ENCODE data around the gene PAGE4. TPM values are rescaled to one million over a fixed set of nuclear protein-coding genes. Genes with fewer than 3 reads are reported as not detected.

Gene PAGE4, protein sequence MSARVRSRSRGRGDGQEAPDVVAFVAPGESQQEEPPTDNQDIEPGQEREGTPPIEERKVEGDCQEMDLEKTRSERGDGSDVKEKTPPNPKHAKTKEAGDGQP
- polyA plus RNA-seq (2013): 2.7 and 3.5 TPM in 2 replicates

DNA sequence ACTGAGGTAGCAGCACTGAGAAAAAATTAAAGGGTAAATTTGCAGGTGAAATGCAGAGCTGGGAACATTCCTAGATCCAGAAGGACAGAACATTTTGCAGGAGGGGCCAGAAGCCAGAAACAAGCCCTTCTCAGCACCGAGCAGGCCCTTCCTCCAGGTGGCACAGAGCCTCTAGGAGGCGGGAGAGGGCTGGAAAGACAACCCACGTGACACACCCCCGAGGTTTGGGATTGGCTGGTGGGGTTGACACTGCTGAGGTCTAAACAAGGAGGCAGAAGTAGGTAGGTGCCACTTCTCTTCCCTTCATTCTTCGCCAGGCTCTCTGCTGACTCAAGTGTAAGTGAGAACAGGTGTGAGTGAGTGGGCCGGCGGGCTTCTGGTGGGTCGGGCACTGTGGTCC is at the start of gene PAGE4:
TSS of gene PAGE4 (plus strand) at position 288 of the 400 bp plus-strand sequence. CDS start 1,126 bp downstream, outside the sequence.
- Histone ChIP-seq H2AK5ac (ENCODE audit: low read length) (no peak within 1 kb of the TSS), H3K23ac (ENCODE audit: low read length) (no peak within 1 kb of the TSS), H3K79me2 (ENCODE audit: control insufficient read depth, insufficient read depth, low read length, poor library complexity) (no peaks in the 10 kb centered on the region), H3K14ac (ENCODE audit: low read length) (no peak within 1 kb of the TSS), H3K4me3 (ENCODE audit: low read depth, low read length) (no peak within 1 kb of the TSS), H3K27ac (ENCODE audit: low read depth, low read length) (no peak within 1 kb of the TSS), H2BK12ac (ENCODE audit: low read length) (no peak within 1 kb of the TSS), H4K91ac (ENCODE audit: low read depth, low read length) (no peak within 1 kb of the TSS), H3K18ac (ENCODE audit: low read length) (no peak within 1 kb of the TSS), H2AFZ (ENCODE audit: insufficient read depth, low read length, poor library complexity) (no peak within 1 kb of the TSS), H2BK5ac (ENCODE audit: low read depth, low read length, poor library complexity) (no peak within 1 kb of the TSS), H3K4ac (ENCODE audit: low read depth, low read length) (no peak within 1 kb of the TSS), H4K8ac (ENCODE audit: low read depth, low read length) (no peak within 1 kb of the TSS), H3K79me1 (ENCODE audit: low read length) (no peaks in the 10 kb centered on the region), H2BK120ac (ENCODE audit: insufficient read depth, low read length, poor library complexity) (no peak within 1 kb of the TSS), H3K27me3 (ENCODE audit: insufficient read depth, low read length) (no peaks in the 10 kb centered on the region), H3K4me2 (ENCODE audit: low read length) (no peak within 1 kb of the TSS), H3K9me3 (ENCODE audit: insufficient read depth, low read depth, low read length) (no peaks in the 10 kb centered on the region), H3K9ac (ENCODE audit: low read length) (no peak within 1 kb of the TSS), H3K36me3 (ENCODE audit: control insufficient read depth in 1 of 2, insufficient read depth in 2 of 2, low read length in 2 of 2) (no peaks in the 10 kb centered on the region), H3K4me1 (ENCODE audit: control insufficient read depth in 1 of 2, insufficient read depth in 2 of 2, low read length in 2 of 2) (no peaks in the 10 kb centered on the region), H4K12ac (ENCODE audit: low read depth, low read length) (no peak within 1 kb of the TSS)
- DNase-seq: peak; percentile 49 to 59
- no CpG with 5 or more reads among the region's 8 CpGs for WGBS (ENCODE audit: extremely low coverage, insufficient coverage, insufficient read length)

DNA sequence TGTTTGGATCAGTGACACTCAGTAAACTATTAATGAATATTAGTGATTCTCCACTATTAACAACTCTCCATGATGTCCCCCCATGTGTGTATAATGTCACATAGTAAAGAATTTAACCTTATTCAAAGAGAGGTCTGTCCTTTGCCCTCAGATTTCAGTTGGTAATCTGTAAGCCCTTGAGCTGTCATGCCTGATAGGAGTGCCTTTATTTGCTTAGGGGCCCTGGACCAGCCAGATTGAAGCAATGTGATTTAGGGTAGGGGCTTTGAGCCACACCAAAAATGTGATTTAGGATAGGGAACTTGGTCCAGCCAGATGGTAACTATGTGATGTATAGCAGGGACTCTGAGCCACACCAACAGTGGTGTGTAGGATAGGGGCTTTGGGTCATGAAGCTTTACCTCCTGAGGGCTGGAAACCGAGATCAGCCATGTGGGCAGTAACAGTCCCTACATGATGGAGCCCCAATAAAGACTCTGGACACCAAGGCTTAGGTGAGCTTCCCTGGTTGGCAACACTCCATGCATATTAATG is 44.3 kb upstream of the PAGE4 start:
- no peaks in the 10 kb centered on the region for H3K79me1 ChIP-seq (ENCODE audit: low read length)
- no peak overlapping the region for H3K4me2 ChIP-seq (ENCODE audit: low read length)
- H3K23ac ChIP-seq (ENCODE audit: low read length): no peak overlapping the region
- no peak overlapping the region for H3K4ac ChIP-seq (ENCODE audit: low read depth, low read length)
- no peak overlapping the region for H2AFZ ChIP-seq (ENCODE audit: insufficient read depth, low read length, poor library complexity)
- no peak overlapping the region for H4K8ac ChIP-seq (ENCODE audit: low read depth, low read length)
- no peak for DNase-seq
- H3K36me3 ChIP-seq (ENCODE audit: control insufficient read depth in 1 of 2, insufficient read depth in 2 of 2, low read length in 2 of 2): no peaks in the 10 kb centered on the region
- no peak overlapping the region for H3K18ac ChIP-seq (ENCODE audit: low read length)
- no peak overlapping the region for H3K14ac ChIP-seq (ENCODE audit: low read length)
- no peaks in the 10 kb centered on the region for H3K79me2 ChIP-seq (ENCODE audit: control insufficient read depth, insufficient read depth, low read length, poor library complexity)
- no peak overlapping the region for H4K12ac ChIP-seq (ENCODE audit: low read depth, low read length)
- H2BK120ac ChIP-seq (ENCODE audit: insufficient read depth, low read length, poor library complexity): no peak overlapping the region
- H3K27ac ChIP-seq (ENCODE audit: low read depth, low read length): no peak overlapping the region
- no peak overlapping the region for H3K9ac ChIP-seq (ENCODE audit: low read length)
- no peaks in the 10 kb centered on the region for H3K9me3 ChIP-seq (ENCODE audit: insufficient read depth, low read depth, low read length)
- WGBS (ENCODE audit: extremely low coverage, insufficient coverage, insufficient read length): no CpG with 5 or more reads among the region's 1 CpG
- H3K4me3 ChIP-seq (ENCODE audit: low read depth, low read length): no peak overlapping the region
- no peak overlapping the region for H4K91ac ChIP-seq (ENCODE audit: low read depth, low read length)
- no peak overlapping the region for H2BK5ac ChIP-seq (ENCODE audit: low read depth, low read length, poor library complexity)
- no peaks in the 10 kb centered on the region for H3K4me1 ChIP-seq (ENCODE audit: control insufficient read depth in 1 of 2, insufficient read depth in 2 of 2, low read length in 2 of 2)
- H2BK12ac ChIP-seq (ENCODE audit: low read length): no peak overlapping the region
- H3K27me3 ChIP-seq (ENCODE audit: insufficient read depth, low read length): no peaks in the 10 kb centered on the region
- no peak overlapping the region for H2AK5ac ChIP-seq (ENCODE audit: low read length)

DNA sequence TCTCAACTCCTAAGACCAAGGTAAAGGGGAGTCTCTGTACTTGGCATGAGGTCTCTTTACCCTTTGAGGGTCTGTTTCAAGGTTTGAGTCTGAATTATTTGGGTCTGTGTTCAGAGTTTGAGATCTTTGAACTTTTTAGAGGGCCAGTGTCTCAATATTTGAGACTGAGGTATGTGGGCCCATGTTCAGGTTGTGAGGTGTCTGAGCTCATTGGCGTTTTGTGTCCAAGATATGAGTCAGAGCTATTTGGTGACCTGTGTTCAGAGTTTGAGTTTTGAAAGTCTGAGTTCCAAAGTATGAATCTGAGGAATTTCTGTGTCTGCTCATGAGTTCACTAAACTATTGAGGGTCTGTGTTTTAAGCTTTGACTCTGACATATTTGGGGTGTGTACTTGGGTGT is 36.7 kb upstream of the PAGE4 start:
- H3K23ac ChIP-seq (ENCODE audit: low read length): no peak overlapping the region
- H3K4ac ChIP-seq (ENCODE audit: low read depth, low read length): no peak overlapping the region
- H3K18ac ChIP-seq (ENCODE audit: low read length): no peak overlapping the region
- no peaks in the 10 kb centered on the region for H3K4me1 ChIP-seq (ENCODE audit: control insufficient read depth in 1 of 2, insufficient read depth in 2 of 2, low read length in 2 of 2)
- no peaks in the 10 kb centered on the region for H3K36me3 ChIP-seq (ENCODE audit: control insufficient read depth in 1 of 2, insufficient read depth in 2 of 2, low read length in 2 of 2)
- no peak overlapping the region for H3K4me3 ChIP-seq (ENCODE audit: low read depth, low read length)
- no peak overlapping the region for H2BK5ac ChIP-seq (ENCODE audit: low read depth, low read length, poor library complexity)
- H4K91ac ChIP-seq (ENCODE audit: low read depth, low read length): no peak overlapping the region
- H4K8ac ChIP-seq (ENCODE audit: low read depth, low read length): no peak overlapping the region
- no CpG with 5 or more reads among the region's 1 CpG for WGBS (ENCODE audit: extremely low coverage, insufficient coverage, insufficient read length)
- no peak overlapping the region for H2BK12ac ChIP-seq (ENCODE audit: low read length)
- no peak overlapping the region for H3K4me2 ChIP-seq (ENCODE audit: low read length)
- H2BK120ac ChIP-seq (ENCODE audit: insufficient read depth, low read length, poor library complexity): no peak overlapping the region
- no peaks in the 10 kb centered on the region for H3K9me3 ChIP-seq (ENCODE audit: insufficient read depth, low read depth, low read length)
- no peak overlapping the region for H3K27ac ChIP-seq (ENCODE audit: low read depth, low read length)
- no peaks in the 10 kb centered on the region for H3K79me2 ChIP-seq (ENCODE audit: control insufficient read depth, insufficient read depth, low read length, poor library complexity)
- no peak overlapping the region for H3K9ac ChIP-seq (ENCODE audit: low read length)
- no peak overlapping the region for H2AFZ ChIP-seq (ENCODE audit: insufficient read depth, low read length, poor library complexity)
- H3K27me3 ChIP-seq (ENCODE audit: insufficient read depth, low read length): no peaks in the 10 kb centered on the region
- H3K14ac ChIP-seq (ENCODE audit: low read length): no peak overlapping the region
- DNase-seq: peak in 1 of 2 donors; percentile 38
- H4K12ac ChIP-seq (ENCODE audit: low read depth, low read length): no peak overlapping the region
- no peaks in the 10 kb centered on the region for H3K79me1 ChIP-seq (ENCODE audit: low read length)
- H2AK5ac ChIP-seq (ENCODE audit: low read length): no peak overlapping the region

DNA sequence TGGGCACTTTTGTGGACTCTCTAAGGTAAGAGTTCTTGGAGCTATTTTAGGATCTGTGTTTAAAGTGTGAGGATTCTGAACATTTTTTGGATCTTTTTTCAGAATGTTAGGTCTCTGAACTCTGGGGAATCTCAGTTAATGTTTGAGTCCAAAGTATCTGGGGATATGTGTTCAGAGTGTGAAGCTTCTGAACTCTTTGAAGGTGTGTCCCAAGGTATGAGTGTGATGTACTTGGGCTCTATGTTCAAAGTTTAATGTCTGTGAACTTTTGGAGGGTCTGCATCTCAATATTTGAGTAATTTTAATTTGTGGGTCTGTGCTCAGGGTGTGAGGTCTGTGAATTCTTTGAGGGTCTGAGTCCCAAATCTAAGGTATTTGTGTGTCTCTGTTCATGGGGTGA is 35.4 kb upstream of the PAGE4 start:
- H3K27ac ChIP-seq (ENCODE audit: low read depth, low read length): no peak overlapping the region
- no peak overlapping the region for H3K4me2 ChIP-seq (ENCODE audit: low read length)
- no peaks in the 10 kb centered on the region for H3K27me3 ChIP-seq (ENCODE audit: insufficient read depth, low read length)
- no peak overlapping the region for H2AFZ ChIP-seq (ENCODE audit: insufficient read depth, low read length, poor library complexity)
- H4K8ac ChIP-seq (ENCODE audit: low read depth, low read length): no peak overlapping the region
- H3K18ac ChIP-seq (ENCODE audit: low read length): no peak overlapping the region
- peak in 1 of 2 donors; percentile 33 for DNase-seq
- no peak overlapping the region for H4K91ac ChIP-seq (ENCODE audit: low read depth, low read length)
- H2BK5ac ChIP-seq (ENCODE audit: low read depth, low read length, poor library complexity): no peak overlapping the region
- H3K9me3 ChIP-seq (ENCODE audit: insufficient read depth, low read depth, low read length): no peaks in the 10 kb centered on the region
- no peak overlapping the region for H2BK12ac ChIP-seq (ENCODE audit: low read length)
- H3K36me3 ChIP-seq (ENCODE audit: control insufficient read depth in 1 of 2, insufficient read depth in 2 of 2, low read length in 2 of 2): no peaks in the 10 kb centered on the region
- no peak overlapping the region for H2AK5ac ChIP-seq (ENCODE audit: low read length)
- no peak overlapping the region for H3K4ac ChIP-seq (ENCODE audit: low read depth, low read length)
- no peak overlapping the region for H2BK120ac ChIP-seq (ENCODE audit: insufficient read depth, low read length, poor library complexity)
- H4K12ac ChIP-seq (ENCODE audit: low read depth, low read length): no peak overlapping the region
- H3K23ac ChIP-seq (ENCODE audit: low read length): no peak overlapping the region
- H3K4me1 ChIP-seq (ENCODE audit: control insufficient read depth in 1 of 2, insufficient read depth in 2 of 2, low read length in 2 of 2): no peaks in the 10 kb centered on the region
- H3K9ac ChIP-seq (ENCODE audit: low read length): no peak overlapping the region
- no peak overlapping the region for H3K4me3 ChIP-seq (ENCODE audit: low read depth, low read length)
- H3K79me2 ChIP-seq (ENCODE audit: control insufficient read depth, insufficient read depth, low read length, poor library complexity): no peaks in the 10 kb centered on the region
- H3K79me1 ChIP-seq (ENCODE audit: low read length): no peaks in the 10 kb centered on the region
- no peak overlapping the region for H3K14ac ChIP-seq (ENCODE audit: low read length)
